BE2C (cell line): Measurements from ENCODE around the gene TTLL10.

ENCODE experiments used
- DNase-seq: peaks from one replicate; pipeline ENCODE4 v3.0.0-alpha.2; 2020
- H3K27me3 ChIP-seq: fragments of 250-450 bp; sonication (Bioruptor Pico); 2 replicates; pipeline ENCODE4 v1.5.1; 2020; ENCODE audit warnings: mild to moderate bottlenecking
- H3K36me3 ChIP-seq: fragments of 250-450 bp; sonication (Bioruptor Pico); 2 replicates; pipeline ENCODE4 v1.5.1; 2020; ENCODE audit warnings: mild to moderate bottlenecking
- H3K4me1 ChIP-seq: fragments of 250-450 bp; sonication (Bioruptor Pico); 2 replicates; pipeline ENCODE4 v1.5.1; 2020
- H3K4me3 ChIP-seq: 2 replicates; pipeline ENCODE4 v1.5.1; 2011; ENCODE audit warnings: low read depth, low read length
- H3K9me3 ChIP-seq: fragments of 250-450 bp; sonication (Bioruptor Pico); 2 replicates; pipeline ENCODE4 v1.5.1; 2020
- TF ChIP-seq, protein P1 (sequence below): IDR thresholded peaks from 2 replicates; pipeline ENCODE4 v1.5.1; 2012; ENCODE audit warnings: mild to moderate bottlenecking, low read depth, low read length

Gene TTLL10

DNA sequence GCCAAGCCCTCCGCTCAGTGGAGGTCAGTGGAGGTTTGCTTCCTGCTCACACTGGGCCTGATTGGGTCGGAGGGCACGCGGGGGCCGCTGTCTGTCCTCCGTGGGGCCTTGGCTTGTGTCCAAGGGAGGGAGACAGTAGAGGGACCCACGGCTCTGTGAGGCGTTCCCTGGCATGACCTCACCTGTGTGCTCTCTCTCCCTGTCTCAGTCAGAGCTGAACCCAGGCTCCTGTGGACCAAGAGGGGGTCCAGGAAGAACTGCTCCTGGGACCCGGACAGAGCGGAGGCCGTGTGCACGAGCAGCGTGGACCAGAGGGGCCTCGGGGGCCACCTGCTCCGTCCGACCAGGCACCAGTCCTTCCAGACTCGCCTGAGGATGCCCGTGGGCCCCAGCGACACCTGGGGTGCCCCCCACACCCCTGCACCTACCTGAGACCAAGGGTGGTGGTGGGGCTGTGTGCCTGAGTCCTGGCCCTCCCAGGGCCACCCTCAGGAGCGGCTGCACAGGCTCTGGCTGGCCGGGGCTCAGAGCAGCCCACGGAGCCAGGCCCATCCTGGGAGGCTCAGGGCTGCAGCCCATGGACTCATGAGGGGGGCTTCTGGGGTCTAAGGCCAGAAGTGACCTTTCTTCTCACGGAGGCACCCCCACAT is 13.3 kb upstream of the TTLL10 start:
- no peak overlapping the region for H3K4me3 ChIP-seq
- no peaks in the 10 kb centered on the region for H3K27me3 ChIP-seq
- H3K36me3 ChIP-seq, result no peaks in the 10 kb centered on the region
- no peak for DNase-seq
- H3K4me1 ChIP-seq, result 0 out of 2 replicates have a peak, but pooled peaks cover 4% of the 10 kb centered on the region
- TF ChIP-seq, protein P1, sequence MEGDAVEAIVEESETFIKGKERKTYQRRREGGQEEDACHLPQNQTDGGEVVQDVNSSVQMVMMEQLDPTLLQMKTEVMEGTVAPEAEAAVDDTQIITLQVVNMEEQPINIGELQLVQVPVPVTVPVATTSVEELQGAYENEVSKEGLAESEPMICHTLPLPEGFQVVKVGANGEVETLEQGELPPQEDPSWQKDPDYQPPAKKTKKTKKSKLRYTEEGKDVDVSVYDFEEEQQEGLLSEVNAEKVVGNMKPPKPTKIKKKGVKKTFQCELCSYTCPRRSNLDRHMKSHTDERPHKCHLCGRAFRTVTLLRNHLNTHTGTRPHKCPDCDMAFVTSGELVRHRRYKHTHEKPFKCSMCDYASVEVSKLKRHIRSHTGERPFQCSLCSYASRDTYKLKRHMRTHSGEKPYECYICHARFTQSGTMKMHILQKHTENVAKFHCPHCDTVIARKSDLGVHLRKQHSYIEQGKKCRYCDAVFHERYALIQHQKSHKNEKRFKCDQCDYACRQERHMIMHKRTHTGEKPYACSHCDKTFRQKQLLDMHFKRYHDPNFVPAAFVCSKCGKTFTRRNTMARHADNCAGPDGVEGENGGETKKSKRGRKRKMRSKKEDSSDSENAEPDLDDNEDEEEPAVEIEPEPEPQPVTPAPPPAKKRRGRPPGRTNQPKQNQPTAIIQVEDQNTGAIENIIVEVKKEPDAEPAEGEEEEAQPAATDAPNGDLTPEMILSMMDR, result no peak
- H3K9me3 ChIP-seq, result no peaks in the 10 kb centered on the region

DNA sequence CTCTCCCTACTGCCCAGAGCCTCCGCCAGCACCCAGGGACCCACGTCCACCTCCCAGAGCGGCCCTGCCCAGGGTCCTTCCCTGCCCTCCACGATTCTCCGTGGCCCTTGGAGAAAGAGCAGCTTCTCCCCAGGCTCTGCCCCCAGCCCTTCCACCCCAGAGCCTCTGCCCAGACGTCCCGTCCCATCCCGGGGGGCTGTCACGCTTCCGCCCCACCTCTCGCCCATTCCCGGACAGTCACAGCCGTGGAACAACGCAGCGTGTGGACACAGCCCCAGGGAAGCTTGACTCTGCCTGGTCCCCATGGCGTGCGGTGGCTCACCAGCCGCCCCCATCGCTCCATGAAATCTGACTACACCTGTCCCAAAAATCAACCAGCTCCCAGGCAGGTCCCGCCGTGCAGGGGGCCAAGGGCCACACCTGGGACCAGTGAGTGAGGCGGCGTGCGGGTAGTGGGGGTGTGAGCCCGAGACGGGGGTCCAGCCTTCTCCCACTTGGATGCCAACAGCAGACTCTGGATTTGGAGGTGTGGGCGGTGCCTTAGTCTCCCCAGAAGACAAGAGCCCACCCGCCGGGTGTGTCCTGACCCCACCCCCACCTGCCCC is 12.5 kb upstream of the TTLL10 start:
- TF ChIP-seq, protein P1, result no peak
- Histone ChIP-seq H3K36me3 (no peaks in the 10 kb centered on the region), H3K27me3 (no peaks in the 10 kb centered on the region), H3K9me3 (no peaks in the 10 kb centered on the region), H3K4me1 (0 out of 2 replicates have a peak, but pooled peaks cover 4% of the 10 kb centered on the region), H3K4me3 (no peak overlapping the region)
- no peak for DNase-seq

GRCh38 chr1:1161683-1162079 is 12.0 kb upstream of the TTLL10 start:
- DNase-seq, result no peak
- TF ChIP-seq, protein P1, result no peak
- Histone ChIP-seq H3K36me3 (no peaks in the 10 kb centered on the region), H3K4me1 (0 out of 2 replicates have a peak, but pooled peaks cover 4% of the 10 kb centered on the region), H3K4me3 (no peak overlapping the region), H3K27me3 (no peaks in the 10 kb centered on the region), H3K9me3 (no peaks in the 10 kb centered on the region)

DNA sequence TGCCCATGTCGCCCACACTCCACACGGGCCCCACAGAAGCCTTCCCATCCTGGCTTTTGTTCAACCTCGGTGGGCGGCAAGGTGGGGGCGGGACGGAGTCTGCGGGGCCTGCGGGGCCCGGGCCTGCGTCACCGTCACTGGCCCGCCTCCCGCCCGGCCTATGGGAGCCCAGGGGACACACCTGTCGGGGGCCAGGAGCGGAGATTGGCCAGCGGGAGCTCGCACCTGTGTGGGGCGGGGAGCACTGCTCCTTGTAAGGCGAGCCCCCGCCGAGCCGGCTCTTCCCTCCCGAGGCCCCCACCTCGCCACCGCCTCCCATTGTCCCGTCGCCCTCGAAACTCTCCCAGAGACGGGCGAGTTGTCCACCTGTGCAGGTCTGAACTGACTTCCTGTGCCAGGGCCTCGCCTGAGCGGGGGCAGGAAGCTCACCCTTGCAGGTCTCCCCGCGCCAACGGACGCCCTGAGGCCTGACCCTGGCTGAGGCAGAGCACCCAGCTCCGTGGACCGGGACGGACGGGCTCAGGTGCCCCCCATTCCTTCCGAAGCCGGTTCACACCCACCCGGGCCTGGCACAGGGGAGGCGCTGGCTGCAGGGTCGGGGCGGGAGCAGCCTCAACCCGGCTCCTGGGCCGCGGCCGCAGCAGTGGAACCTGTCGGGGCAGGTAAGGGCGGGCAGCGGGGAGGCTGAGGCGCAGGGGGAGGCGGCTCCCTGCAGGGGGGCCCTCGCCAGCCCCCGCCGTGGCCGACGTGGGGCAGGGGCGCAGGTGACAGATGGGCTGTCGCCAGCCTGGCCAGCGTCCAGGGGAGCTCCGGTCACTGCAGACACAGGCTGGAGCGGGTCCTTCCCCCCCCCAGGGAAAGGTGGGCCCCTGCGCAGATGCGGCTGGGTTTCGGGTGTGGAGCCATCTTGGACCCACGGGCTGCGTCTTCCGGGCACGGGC is 10.8 kb upstream of the TTLL10 start:
- Histone ChIP-seq H3K27me3 (no peaks in the 10 kb centered on the region), H3K9me3 (no peaks in the 10 kb centered on the region), H3K36me3 (no peaks in the 10 kb centered on the region), H3K4me1 (0 out of 2 replicates have a peak, but pooled peaks cover 4% of the 10 kb centered on the region), H3K4me3 (no peak overlapping the region)
- no peak for DNase-seq
- TF ChIP-seq, protein P1, result no peak

GRCh38 chr1:1163538-1164070 is 10.1 kb upstream of the TTLL10 start:
- Histone ChIP-seq H3K36me3 (no peaks in the 10 kb centered on the region), H3K27me3 (peaks cover 4% of the 10 kb centered on the region; the same call in 1 of the 2 replicates), H3K9me3 (no peaks in the 10 kb centered on the region), H3K4me3 (no peak overlapping the region), H3K4me1 (0 out of 2 replicates have a peak, but pooled peaks cover under 1% of the 10 kb centered on the region)
- TF ChIP-seq, protein P1, result no peak
- DNase-seq, result no peak
